ENCODE results near the gene CORO2B.

CORO2B gene

GRCh38 chr15:68694111-68694510 is 115.3 kb downstream of the CORO2B start:
- no peak overlapping the region for H3K4me3 ChIP-seq
- DNase-seq (ENCODE audit: low spot score in 2 of 2) = no peak
- H3K36me3 ChIP-seq (replicated peaks) = no peaks in the 10 kb centered on the region
- in situ Hi-C loops (cut with MboI; ENCODE audit: low sequenced_read_pairs) = no loop called here
- no peaks in the 10 kb centered on the region for H3K9me3 ChIP-seq
- H3K4me1 ChIP-seq = no peaks in the 10 kb centered on the region
- H3K27me3 ChIP-seq (ENCODE audit: low read depth) = no peaks in the 10 kb centered on the region

- DNase-seq (ENCODE audit: low spot score in 2 of 2) = no peak
- Histone ChIP-seq H3K4me1 (no peaks in the 10 kb centered on the region), H3K4me3 (no peak overlapping the region), H3K9me3 (no peaks in the 10 kb centered on the region), H3K36me3 (replicated peaks) (no peaks in the 10 kb centered on the region), H3K27me3 (ENCODE audit: low read depth) (no peaks in the 10 kb centered on the region)
- in situ Hi-C loops (cut with MboI; ENCODE audit: low sequenced_read_pairs) = no loop called here
Observed at GRCh38 chr15:68695061-68695595, 116.3 kb downstream of the CORO2B start.

- Histone ChIP-seq H3K9me3 (no peaks in the 10 kb centered on the region), H3K4me1 (no peaks in the 10 kb centered on the region; the same call in 1 of the 2 replicates), H3K27me3 (ENCODE audit: low read depth) (no peaks in the 10 kb centered on the region), H3K4me3 (no peak overlapping the region), H3K36me3 (replicated peaks) (no peaks in the 10 kb centered on the region)
- in situ Hi-C loops (cut with MboI; ENCODE audit: low sequenced_read_pairs) = no loop called here
- no peak for DNase-seq (ENCODE audit: low spot score in 2 of 2)
Observed at GRCh38 chr15:68696414-68697363, 117.9 kb downstream of the CORO2B start.

GRCh38 chr15:68697711-68698690 is 119.2 kb downstream of the CORO2B start:
- no peak for DNase-seq (ENCODE audit: low spot score in 2 of 2)
- no peaks in the 10 kb centered on the region; the same call in 1 of the 2 replicates for H3K4me1 ChIP-seq
- H3K4me3 ChIP-seq = no peak overlapping the region
- H3K36me3 ChIP-seq (replicated peaks) = no peaks in the 10 kb centered on the region
- no peaks in the 10 kb centered on the region for H3K9me3 ChIP-seq
- in situ Hi-C loops (cut with MboI; ENCODE audit: low sequenced_read_pairs) = no loop called here
- H3K27me3 ChIP-seq (ENCODE audit: low read depth) = no peaks in the 10 kb centered on the region

- Histone ChIP-seq H3K4me1 (no peaks in the 10 kb centered on the region; the same call in 1 of the 2 replicates), H3K36me3 (replicated peaks) (no peaks in the 10 kb centered on the region), H3K4me3 (no peak overlapping the region), H3K27me3 (ENCODE audit: low read depth) (no peaks in the 10 kb centered on the region), H3K9me3 (no peaks in the 10 kb centered on the region)
- DNase-seq (ENCODE audit: low spot score in 2 of 2) = no peak
- in situ Hi-C loops (cut with MboI; ENCODE audit: low sequenced_read_pairs) = no loop called here
Observed at GRCh38 chr15:68698708-68699107, 119.9 kb downstream of the CORO2B start.

GRCh38 chr15:68699124-68699880 is 120.5 kb downstream of the CORO2B start:
- no peaks in the 10 kb centered on the region; the same call in 1 of the 2 replicates for H3K4me1 ChIP-seq
- DNase-seq (ENCODE audit: low spot score in 2 of 2) = no peak
- H3K27me3 ChIP-seq (ENCODE audit: low read depth) = peaks cover 2% of the 10 kb centered on the region; the same call in 1 of the 2 replicates
- H3K4me3 ChIP-seq = no peak overlapping the region
- in situ Hi-C loops (cut with MboI; ENCODE audit: low sequenced_read_pairs) = no loop called here
- no peaks in the 10 kb centered on the region for H3K9me3 ChIP-seq
- H3K36me3 ChIP-seq (replicated peaks) = no peaks in the 10 kb centered on the region

- Histone ChIP-seq H3K4me1 (no peaks in the 10 kb centered on the region; the same call in 1 of the 2 replicates), H3K27me3 (ENCODE audit: low read depth) (peaks cover 9% of the 10 kb centered on the region; the same call in 1 of the 2 replicates), H3K9me3 (no peaks in the 10 kb centered on the region), H3K4me3 (no peak overlapping the region), H3K36me3 (replicated peaks) (no peaks in the 10 kb centered on the region)
- in situ Hi-C loops (cut with MboI; ENCODE audit: low sequenced_read_pairs) = no loop called here
- DNase-seq (ENCODE audit: low spot score in 2 of 2) = no peak
Observed at GRCh38 chr15:68699881-68700454, 121.2 kb downstream of the CORO2B start.

- Histone ChIP-seq H3K27me3 (ENCODE audit: low read depth) (peaks cover 10% of the 10 kb centered on the region; the same call in 1 of the 2 replicates), H3K4me1 (no peaks in the 10 kb centered on the region; the same call in 1 of the 2 replicates), H3K4me3 (no peak overlapping the region), H3K9me3 (no peaks in the 10 kb centered on the region), H3K36me3 (replicated peaks) (no peaks in the 10 kb centered on the region)
- in situ Hi-C loops (cut with MboI; ENCODE audit: low sequenced_read_pairs) = no loop called here
- peak in 1 of 2 experiments; percentile 58 for DNase-seq (ENCODE audit: low spot score in 2 of 2)
Observed at GRCh38 chr15:68700455-68701123, 121.8 kb downstream of the CORO2B start.

GRCh38 chr15:68701886-68702285 is 123.1 kb downstream of the CORO2B start:
- in situ Hi-C loops (cut with MboI; ENCODE audit: low sequenced_read_pairs) = no loop called here

GRCh38 chr15:68704496-68705021 is 125.8 kb downstream of the CORO2B start:
- Histone ChIP-seq H3K4me3 (no peak overlapping the region), H3K4me1 (no peaks in the 10 kb centered on the region; the same call in 1 of the 2 replicates), H3K9me3 (no peaks in the 10 kb centered on the region), H3K36me3 (replicated peaks) (no peaks in the 10 kb centered on the region), H3K27me3 (ENCODE audit: low read depth) (peaks cover 20% of the 10 kb centered on the region; the same call in 1 of the 2 replicates)
- in situ Hi-C loops (cut with MboI; ENCODE audit: low sequenced_read_pairs) = no loop called here
- no peak for DNase-seq (ENCODE audit: low spot score in 2 of 2)

More at GRCh38 chr15:68701886-68702285, 123.1 kb downstream of the CORO2B start:
- no peak for DNase-seq (ENCODE audit: low spot score in 2 of 2)
- Histone ChIP-seq H3K4me3 (no peak overlapping the region), H3K4me1 (no peaks in the 10 kb centered on the region; the same call in 1 of the 2 replicates), H3K36me3 (replicated peaks) (no peaks in the 10 kb centered on the region), H3K9me3 (no peaks in the 10 kb centered on the region), H3K27me3 (ENCODE audit: low read depth) (peaks cover 12% of the 10 kb centered on the region; the same call in 1 of the 2 replicates)

- Histone ChIP-seq H3K9me3 (no peaks in the 10 kb centered on the region), H3K36me3 (replicated peaks) (no peaks in the 10 kb centered on the region), H3K27me3 (ENCODE audit: low read depth) (peaks cover 20% of the 10 kb centered on the region; the same call in 1 of the 2 replicates), H3K4me3 (no peak overlapping the region), H3K4me1 (no peaks in the 10 kb centered on the region)
- in situ Hi-C loops (cut with MboI; ENCODE audit: low sequenced_read_pairs) = no loop called here
- DNase-seq (ENCODE audit: low spot score in 2 of 2) = no peak
Observed at GRCh38 chr15:68706256-68706655, 127.5 kb downstream of the CORO2B start.

- in situ Hi-C loops (cut with MboI; ENCODE audit: low sequenced_read_pairs) = no loop called here
- H3K4me1 ChIP-seq = no peaks in the 10 kb centered on the region
- H3K36me3 ChIP-seq (replicated peaks) = no peaks in the 10 kb centered on the region
- no peak overlapping the region for H3K4me3 ChIP-seq
- DNase-seq (ENCODE audit: low spot score in 2 of 2) = no peak
- no peaks in the 10 kb centered on the region for H3K9me3 ChIP-seq
- peaks cover 20% of the 10 kb centered on the region; the same call in 1 of the 2 replicates for H3K27me3 ChIP-seq (ENCODE audit: low read depth)
Observed at GRCh38 chr15:68706931-68707330, 128.1 kb downstream of the CORO2B start.

All from HAP-1 (cell line).